Measurements from ENCODE around the gene LRIG1. TPM values are rescaled to one million over a fixed set of nuclear protein-coding genes. Genes with fewer than 3 reads are reported as not detected.

Gene LRIG1
- polyA plus RNA-seq, 4 donors = 21.2 to 27.7 (median 26.2) TPM

DNA sequence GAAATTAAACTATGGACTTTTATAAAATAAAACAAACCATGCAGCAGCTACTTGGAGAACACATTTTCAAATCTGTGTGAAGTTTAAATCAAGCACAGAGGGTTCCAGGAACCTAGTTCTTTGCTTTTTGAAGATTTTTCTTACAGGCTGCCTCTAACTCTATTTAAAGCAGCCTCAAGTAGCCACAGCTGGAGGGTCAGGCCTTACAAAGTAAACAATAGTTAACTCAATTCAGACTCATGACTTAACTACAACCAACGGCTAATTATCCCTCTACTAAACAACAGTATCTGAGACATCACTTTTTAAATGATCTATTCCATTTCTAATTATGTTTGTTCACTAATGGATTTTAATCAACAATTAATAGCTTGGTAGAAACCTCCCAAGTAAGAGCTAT lies 9.8 kb downstream of the LRIG1 start:
- no peak for DNase-seq (ENCODE audit: low read depth in 4 of 4, low spot score in 3 of 4)

DNA sequence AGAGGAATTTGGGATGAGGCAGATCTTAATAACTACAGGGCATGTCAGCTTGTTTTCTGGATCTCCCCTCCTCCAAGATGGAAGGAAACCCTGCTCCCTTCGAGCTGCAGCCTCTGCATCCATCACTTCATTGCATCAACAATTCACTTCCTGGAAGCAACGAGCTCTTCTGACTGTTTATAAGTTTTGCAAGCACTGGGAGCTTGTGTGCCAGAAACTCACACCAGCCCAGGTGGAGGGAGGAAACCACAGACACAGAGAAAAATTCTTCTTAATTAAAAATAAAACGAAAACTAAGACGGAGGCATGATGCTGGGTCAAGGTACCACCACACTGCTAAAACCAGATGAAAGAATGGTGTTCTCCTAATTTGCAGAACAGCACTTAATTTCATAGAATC lies 10.6 kb downstream of the LRIG1 start:
- no peak for DNase-seq (ENCODE audit: low read depth in 4 of 4, low spot score in 3 of 4)

DNA sequence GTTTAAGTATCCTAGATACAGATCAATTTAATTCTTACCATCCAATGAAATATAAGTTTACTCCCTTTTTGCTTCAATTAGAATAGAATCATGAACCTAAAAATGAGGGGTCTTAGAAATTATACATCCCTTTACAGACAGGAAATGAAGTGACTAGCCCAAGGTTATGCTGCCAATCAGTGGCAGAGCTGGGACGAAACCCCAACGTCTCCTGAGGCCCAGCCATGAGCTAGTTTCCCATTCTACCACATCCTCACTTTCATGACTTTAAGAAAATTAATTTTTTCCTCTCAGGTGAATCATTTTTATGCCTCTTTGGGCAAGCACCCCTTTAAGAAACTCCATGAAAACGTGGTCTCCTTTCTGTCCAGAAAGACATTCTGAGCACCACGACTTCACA lies 11.2 kb downstream of the LRIG1 start:
- DNase-seq (ENCODE audit: low read depth in 4 of 4, low spot score in 3 of 4) = no peak

DNA sequence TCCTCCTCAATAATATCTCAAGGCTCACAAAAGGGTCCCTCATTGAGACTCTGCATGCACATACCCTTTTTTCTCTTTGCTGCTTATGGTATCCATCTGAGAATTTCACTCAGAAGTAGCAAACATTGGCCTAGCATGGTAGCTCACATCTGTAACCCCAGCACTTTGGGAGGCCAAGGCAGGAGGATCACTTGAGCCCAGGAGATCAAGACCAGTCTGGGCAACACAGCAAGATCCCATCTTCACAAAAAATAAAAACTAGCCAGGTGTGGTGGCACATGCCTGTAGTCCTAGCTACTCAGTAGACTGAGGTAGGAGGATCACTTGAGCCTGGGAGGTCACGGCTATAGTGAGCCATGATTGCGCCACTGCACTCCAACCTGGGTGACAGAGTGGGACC lies 11.7 kb downstream of the LRIG1 start:
- no peak for DNase-seq (ENCODE audit: low read depth in 4 of 4, low spot score in 3 of 4)

DNA sequence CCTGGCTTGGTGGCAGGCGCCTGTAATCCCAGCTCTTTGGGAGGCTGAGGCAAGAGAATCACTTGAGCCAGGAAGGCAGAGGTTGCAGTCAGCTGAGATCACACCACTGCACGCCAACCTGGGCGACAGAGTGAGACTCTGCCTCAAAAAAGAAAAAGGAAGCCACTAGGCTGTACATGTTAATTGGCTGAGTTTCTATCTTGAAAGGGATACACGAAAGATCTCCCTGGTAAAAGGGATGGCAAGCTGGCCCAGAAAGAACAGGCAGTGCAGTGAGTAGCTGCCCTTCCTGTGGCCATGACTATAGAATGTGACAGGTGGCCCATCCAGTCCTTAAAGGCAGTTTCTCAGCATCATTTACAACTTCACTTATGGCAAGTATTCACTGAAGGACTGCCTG lies 12.3 kb downstream of the LRIG1 start:
- DNase-seq (ENCODE audit: low read depth in 4 of 4, low spot score in 3 of 4) = no peak

DNA sequence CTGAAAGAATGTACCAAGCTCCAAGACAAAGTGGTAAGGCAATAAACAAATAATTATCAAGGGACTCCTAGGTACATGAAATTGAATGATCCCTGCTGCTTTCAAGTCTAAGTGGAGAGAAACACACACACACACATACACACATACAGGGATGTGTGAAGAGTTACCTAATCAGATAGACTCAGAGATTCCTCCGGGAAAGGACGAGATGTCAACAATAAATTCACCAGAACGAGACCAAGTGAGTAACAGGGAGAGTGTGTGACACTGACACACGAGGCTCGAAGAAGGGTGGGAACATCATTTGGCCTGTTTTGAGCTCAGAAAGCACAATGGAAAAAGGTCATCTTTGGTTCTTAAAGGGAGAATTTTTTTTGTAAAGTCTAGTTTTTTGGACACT lies 13.4 kb downstream of the LRIG1 start:
- no peak for DNase-seq (ENCODE audit: low read depth in 4 of 4, low spot score in 3 of 4)

DNA sequence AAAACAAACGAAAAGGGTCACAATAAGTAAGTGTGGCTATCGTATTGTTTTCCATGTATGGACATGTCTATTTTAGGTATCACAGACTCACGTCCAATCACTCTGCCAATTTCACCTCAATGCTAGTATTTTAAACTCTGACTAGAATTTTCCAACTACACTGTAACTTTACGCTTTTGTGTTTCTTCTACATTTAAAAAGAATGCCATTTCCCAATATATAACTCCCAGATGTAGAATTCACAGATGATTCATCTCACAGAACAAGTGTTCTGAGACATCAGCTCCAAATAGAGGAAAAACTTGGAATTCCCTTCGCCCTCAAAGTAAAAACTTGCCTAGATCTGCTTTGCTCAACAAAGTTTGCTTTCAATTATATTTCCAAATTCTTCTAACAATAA lies 14.2 kb downstream of the LRIG1 start:
- DNase-seq (ENCODE audit: low read depth in 4 of 4, low spot score in 3 of 4) = no peak

DNA sequence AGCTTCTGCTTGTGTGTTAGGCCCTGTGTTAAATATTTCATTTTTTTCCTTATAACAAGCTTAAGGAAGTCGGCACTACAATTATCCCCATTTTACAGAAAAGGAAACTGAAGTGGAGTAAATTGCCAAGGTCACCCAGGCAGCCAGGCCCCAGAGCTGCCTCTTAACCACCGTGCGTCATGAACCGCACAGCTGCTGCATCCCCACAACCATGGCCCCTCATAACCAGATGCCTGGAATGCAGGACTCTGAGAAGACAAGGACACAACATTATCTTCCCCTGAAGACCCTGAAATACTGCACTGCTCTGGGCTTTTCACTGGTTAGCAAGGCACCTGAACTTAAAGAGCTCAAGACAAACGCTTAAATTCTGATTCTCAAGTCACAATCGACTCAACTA lies 14.6 kb downstream of the LRIG1 start:
- DNase-seq (ENCODE audit: low read depth in 4 of 4, low spot score in 3 of 4) = no peak

DNA sequence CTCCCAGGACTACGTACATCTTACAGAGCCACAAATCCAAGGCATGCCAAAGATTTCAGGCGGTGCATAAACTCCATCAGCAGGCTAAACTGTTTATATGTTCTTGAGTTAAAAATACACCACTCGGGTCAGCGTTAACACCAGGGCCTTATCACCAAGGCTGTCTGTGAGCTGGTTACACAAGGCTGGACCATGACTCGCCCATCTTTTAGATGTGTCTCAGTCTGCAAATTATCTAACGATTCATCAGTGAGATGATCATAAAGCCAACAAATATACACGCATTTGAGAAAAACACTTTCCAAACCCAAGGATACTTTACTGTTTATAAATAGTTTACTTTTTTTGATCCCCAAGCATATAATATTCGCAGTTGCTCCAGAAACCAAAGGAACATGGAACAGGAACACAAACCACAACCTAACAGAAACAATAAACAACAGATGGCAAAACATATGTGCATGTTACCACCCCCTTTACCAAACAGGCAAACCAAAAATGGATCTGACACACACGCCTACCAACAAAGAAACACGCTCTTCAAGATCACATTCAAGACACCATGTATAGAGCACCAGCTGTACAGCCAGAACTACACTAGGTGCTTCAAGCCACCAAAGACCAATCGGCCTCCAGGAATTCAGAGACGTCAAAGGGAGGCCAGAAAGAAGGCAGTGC lies 15.4 kb downstream of the LRIG1 start:
- DNase-seq (ENCODE audit: low read depth in 4 of 4, low spot score in 3 of 4) = no peak

DNA sequence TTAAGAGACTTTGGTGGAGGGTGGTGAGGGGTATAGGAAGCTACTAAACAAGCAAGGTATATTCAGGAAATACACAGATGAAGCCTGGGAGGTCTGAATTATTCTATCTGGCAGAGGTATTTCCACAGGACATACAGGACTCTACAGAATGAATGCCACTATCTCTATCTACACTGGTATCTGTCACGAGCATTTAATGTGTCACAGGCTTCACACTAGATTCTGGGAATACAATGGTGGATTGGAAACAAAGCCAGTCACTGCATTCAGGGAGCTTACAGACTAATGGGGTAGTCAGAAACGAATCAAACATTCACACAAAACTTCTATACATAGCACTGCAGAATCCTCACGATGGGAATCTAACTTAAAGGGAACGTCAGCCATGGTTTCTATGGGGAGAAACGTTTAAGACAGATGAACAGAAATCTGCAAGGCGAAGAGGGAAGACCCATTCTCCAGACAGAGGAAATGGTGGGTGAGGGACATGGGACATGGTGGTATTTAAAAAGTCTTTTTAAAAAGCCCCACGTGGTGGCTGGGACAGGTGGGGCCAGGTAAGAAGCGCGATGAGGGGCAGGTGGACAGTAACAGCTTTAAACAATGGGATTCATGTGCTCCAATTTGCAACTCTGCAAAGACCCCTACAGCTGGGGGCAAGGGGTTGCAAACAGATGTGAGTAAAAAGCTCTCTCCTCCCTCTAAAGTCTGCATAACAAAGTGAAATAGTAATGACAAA lies 16.5 kb downstream of the LRIG1 start:
- no peak for DNase-seq (ENCODE audit: low read depth in 4 of 4, low spot score in 3 of 4)

DNA sequence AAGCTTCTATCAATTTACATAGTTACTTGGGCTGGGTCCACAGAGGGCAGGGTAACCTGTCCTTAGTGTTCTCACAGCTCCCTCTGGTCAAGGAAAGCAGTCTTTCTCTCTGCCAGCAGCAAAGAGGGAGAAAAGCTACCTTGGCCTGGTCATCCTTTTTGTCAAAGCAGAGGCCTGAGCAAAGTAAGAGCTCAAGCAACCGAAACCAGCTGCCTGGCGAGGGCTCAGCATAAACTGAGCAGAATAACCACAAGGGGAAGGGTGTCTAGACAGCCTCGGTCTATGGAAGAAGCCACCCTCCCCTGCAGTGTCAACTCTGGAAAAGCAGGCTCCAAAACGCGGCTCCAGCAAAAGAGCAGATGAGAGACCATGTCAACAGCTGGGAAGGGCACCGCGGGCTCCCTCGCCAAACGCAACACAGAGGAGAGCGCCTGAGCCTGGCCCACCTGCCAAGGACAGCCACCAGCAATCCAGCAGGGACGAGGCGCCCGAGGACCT lies 17.4 kb downstream of the LRIG1 start:
- DNase-seq (ENCODE audit: low read depth in 4 of 4, low spot score in 3 of 4) = no peak

DNA sequence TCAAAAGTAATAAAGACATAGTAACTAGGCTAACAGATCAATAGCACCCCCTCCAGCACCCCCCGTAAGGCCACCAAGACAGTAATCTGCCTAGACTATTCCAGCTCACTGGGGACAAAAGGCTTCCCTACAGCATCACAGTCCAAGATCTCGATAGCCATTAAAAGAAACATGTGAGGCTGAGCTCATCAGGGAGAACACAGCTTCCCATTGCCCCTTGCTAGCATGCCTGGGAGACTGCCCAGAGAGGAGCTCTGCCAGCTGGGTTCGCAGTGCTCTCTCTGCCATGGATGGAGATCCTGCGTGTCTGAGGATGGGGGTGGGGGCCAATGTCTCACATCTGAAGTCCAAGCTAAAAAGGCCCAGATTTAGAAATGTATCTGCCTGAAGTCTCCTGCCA lies 17.8 kb downstream of the LRIG1 start:
- DNase-seq (ENCODE audit: low read depth in 4 of 4, low spot score in 3 of 4) = no peak

DNA sequence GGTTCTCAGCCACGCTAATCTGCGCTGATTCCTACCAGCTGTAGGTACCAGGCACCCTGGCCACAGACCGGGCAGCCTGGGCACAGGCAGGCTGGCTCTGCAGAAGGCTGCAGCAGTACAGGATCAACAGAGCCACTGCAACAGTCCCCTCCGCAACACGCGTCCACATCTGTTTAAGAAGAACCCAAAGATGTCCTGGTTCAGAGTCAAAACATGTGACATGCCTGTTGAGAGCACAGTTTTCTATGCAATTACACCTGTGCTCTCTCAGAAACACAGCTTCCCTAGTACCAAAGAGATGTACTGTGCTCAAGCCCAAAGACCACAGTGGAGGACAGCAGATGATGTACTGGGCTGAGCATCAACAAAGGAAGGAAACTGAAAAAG lies 18.8 kb downstream of the LRIG1 start:
- DNase-seq (ENCODE audit: low read depth in 4 of 4, low spot score in 3 of 4) = no peak

DNA sequence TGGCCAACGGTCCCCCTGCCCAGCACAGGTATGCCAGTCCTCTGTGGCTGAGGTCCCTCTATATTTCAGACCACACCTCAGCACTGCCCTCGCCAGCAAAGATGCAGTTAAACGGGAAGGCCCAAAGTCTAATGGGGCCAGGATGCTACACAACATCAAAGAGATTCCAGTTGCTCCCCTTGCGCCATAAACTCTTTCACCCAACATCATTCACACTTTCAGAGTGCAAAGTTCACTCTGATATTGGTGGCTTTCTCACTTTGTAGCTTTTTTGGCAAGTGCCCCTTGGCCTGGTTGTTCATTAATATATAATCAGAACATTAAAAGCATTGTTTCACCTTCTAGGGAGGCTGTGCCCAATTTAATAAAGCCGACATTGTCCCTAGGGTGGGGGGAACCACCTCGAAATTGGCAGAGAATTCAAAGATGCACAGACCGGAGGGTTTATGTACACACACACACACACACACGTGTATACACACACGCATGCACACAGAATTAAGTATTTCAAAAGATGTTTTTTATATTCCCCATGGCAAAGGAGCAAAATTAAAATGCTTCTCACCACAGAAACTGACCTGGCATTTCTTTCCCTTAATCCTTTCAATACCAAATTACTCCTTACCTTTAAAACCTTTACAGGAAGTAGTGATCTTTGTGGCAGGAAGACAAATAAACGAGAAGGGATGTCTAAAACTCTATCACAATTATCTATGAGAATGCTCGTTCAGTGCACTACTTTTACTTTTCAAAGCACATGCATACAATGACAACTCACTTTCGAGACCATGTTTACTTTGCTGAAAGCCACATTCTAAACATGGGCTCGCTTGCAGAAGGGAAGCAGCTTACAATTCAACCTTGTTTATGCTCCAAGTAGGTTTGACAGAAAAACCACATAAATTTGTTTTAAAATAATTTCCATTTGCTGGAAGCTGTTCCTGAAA lies 19.5 kb downstream of the LRIG1 start:
- no peak for DNase-seq (ENCODE audit: low read depth in 4 of 4, low spot score in 3 of 4)

DNA sequence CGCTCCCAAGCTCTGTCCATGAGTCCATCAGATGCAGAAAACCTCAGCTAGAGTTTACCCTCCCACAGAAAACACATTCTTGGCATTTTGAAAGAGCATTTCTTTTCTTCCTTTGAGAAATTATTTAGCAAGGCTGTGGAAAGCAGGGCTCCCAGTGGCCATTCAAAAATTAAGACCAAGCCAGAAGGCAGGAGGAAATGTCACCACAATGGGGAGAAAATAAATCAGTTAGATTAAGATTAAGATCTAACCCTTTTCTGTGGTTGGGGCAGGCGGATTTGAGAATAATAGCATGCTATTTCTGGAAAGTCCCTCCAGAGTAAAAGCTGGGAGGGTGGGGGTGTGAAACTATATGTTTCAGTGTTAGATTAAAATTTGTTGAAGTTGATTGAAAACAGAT lies 20.2 kb downstream of the LRIG1 start:
- no peak for DNase-seq (ENCODE audit: low read depth in 4 of 4, low spot score in 3 of 4)

DNA sequence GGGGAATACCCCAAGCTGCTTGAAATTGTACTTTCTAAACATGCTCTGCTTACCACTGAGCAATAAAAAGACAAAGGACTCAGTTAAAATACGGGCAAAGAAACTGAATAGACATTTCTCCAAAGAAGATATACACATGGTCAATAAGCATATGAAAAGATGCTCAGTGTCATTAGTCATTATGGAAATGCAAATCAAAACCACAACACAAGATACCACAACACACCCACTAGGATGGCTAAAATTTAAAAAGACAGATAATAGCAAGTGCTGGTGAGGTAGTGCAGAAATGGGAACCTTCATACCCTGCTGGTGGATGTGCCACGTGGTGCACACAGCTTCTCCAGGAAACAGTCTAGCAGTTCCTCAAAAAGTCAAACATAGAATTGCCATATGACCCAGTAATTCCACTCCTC lies 21.3 kb downstream of the LRIG1 start:
- DNase-seq (ENCODE audit: low read depth in 4 of 4, low spot score in 3 of 4) = no peak

DNA sequence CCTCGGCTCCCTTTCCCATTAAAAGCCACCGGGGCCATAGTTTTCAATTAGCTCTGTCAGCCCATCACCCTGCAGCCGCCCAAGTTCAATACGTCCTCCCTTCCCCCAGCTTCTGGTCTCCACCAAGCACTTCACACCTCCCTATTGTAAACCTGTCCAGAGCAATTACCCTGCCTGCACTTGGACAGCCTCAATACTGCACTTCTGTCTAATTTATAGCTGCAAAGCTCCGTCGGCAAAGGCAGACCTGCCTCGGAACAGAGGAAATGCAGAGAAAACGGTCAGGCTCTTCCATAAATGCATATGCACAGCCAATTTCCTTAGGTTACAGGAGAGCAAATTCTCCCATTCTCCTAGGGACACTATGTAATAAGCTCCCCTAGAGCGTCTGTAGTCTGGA lies 21.9 kb downstream of the LRIG1 start:
- DNase-seq (ENCODE audit: low read depth in 4 of 4, low spot score in 3 of 4) = peak in 1 of 4 donors; percentile 47

DNA sequence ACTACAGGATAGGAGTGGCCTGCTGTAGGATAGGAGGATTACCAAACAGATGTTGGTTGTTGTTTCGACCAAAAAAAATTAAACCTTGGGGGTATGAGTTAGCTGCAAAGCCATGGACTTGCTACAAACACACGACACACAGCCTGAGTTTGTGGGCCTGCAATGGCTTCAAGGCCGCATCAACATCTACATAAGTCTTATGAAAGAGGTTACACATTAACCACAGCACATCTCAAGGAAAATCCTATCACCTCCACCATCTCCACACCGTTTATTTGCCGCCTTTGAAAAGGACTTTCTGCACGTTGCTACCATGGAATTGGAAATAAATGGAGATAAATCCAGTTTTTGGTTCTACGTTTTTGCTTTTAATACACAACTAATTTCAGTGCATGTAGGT lies 23.0 kb downstream of the LRIG1 start:
- no peak for DNase-seq (ENCODE audit: low read depth in 4 of 4, low spot score in 3 of 4)

DNA sequence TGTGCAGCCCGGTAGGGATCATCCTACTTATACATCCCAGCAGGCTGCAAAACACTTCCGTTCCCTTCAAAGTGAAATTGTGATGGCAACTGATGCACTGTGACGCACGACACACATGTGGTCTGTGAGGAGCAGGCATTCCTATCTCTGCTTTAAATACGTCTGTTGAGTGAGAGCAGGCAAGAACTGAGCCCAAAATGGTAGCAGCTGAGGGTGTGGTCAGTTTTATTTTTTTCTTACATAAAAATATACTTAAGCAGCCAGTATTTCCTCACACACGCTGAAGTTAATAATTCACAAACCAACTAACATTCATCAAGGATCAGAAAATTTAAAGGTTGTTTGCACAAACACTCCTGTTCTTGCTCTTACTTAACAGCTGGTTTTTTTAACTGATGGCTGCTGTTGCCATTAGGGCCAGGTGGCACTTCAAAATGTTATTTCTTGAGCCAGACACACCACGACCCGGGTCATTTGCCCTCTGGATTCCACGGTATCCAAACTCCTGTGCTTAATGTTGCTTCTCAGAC lies 23.9 kb downstream of the LRIG1 start:
- no peak for DNase-seq (ENCODE audit: low read depth in 4 of 4, low spot score in 3 of 4)

DNA sequence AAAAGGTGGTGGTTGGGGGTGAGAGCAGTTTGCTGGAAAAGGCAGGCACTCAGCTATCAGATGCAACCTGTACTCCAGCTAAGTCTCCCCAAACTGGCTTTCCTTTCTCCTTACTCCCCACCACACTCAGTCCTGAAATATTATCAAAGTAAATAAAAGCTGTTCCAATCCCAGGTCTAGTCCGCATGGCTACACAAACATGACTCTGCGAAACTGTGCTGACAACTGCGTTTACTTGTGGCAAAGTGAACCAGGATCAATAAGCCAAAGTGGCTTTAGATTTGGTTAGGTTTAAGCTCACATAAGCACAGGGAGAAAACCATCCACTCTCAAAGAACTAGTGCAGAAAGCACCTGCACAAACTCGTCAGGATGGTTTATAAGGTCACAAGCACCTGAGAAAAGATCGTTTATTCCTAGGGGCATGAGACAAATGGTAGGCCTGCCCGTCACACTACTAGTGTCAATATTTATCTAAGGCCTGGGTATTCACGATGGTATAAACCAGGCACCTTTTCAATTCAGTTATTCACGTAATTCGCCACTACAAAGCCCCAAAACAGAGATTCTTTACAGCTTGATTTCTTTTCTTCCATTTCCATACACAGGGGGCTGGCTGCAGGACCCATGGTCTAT lies 25.3 kb downstream of the LRIG1 start:
- DNase-seq (ENCODE audit: low read depth in 4 of 4, low spot score in 3 of 4) = no peak

DNA sequence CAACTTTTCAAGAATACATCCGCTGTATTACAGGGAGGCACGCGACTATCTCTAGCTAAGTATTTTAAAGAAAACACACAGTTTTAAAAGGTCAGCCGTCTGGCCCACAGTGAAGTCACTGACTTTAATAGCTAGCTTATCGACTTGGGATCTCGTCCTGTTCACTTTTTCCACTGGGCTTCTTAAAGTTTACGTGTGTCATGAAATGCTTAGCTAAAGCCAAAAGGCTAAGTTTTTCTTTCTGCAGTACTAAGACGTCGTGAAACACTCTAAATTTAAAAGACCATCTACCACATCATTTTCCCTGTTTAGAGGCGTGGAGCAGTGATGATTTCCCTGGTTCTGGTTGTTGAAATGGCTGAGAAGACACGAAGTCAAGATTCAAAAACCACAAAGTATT lies 27.1 kb downstream of the LRIG1 start:
- no peak for DNase-seq (ENCODE audit: low read depth in 4 of 4, low spot score in 3 of 4)
